Thyroid gland (tissue), 4 donors: Measurements from ENCODE around the gene TMEM119. TPM values are rescaled to one million over a fixed set of nuclear protein-coding genes. Genes with fewer than 3 reads are reported as not detected.

ENCODE experiments used
- DNase-seq, 2 donors: peaks; one replicate each; pipeline ENCODE4 v3.0.0-alpha.2; 2019
- H3K27ac ChIP-seq, 3 donors: fragments of 200-600 bp; sonication (generic); 1 replicate in 2 of 3; 2 replicates in 1 of 3; pipeline ENCODE4 v1.5.1; 2016 to 2019; ENCODE audit warnings: mild to moderate bottlenecking in 1 of 3, moderate library complexity in 1 of 3
- H3K27me3 ChIP-seq: fragments of 200-600 bp; sonication (generic); one replicate; pipeline ENCODE4 v1.5.1; 2019
- H3K36me3 ChIP-seq, 2 donors: fragments of 200-600 bp; sonication (generic); one replicate each; pipeline ENCODE4 v1.5.1; 2016 to 2019
- H3K4me1 ChIP-seq, 2 donors: fragments of 200-600 bp; sonication (generic); one replicate each; pipeline ENCODE4 v1.5.1; 2017 to 2019
- H3K4me3 ChIP-seq, 3 donors: fragments of 200-600 bp; sonication (generic); replicated peaks in 1 of 3; 1 replicate in 2 of 3; 2 replicates in 1 of 3; pipeline ENCODE4 v1.5.1; 2016; ENCODE audit warnings: mild to moderate bottlenecking in 1 of 3
- H3K9me3 ChIP-seq: fragments of 200-600 bp; sonication (generic); one replicate; pipeline ENCODE4 v1.5.1; 2017
- CTCF ChIP-seq, 6 experiments: fragments of 200-600 bp in 3 of 6; fragments of 450-650 bp in 3 of 6; sonication (generic) in 3 of 6; IDR thresholded peaks; one replicate each; pipeline ENCODE4 v1.5.1; 2016 to 2019; ENCODE audit warnings: antibody characterized with exemption in 6 of 6, mild to moderate bottlenecking in 2 of 6, inconsistent platforms in 1 of 6, moderate library complexity in 1 of 6
- POLR2A ChIP-seq, 2 donors: fragments of 450-650 bp; IDR thresholded peaks; one replicate each; pipeline ENCODE4 v1.6.1; 2017; ENCODE audit warnings: antibody characterized with exemption in 2 of 2, mild to moderate bottlenecking in 2 of 2, moderate library complexity in 1 of 2
- WGBS, 2 donors: methylation state at CpG; one replicate each; pipeline ENCODE4 v1.1.5; 2017; 5-methylcytosine and 5-hydroxymethylcytosine counted together
- intact Hi-C: fragments of 100-400 bp; cut with DNase I; formaldehyde crosslinking; loops from one replicate; pipeline ENCODE4 v1.15.1; 2023
- total RNA-seq, 4 donors: library from RNA; depleted of rRNA; stranded (reverse); fragments of >200 nt; gene quantifications; one replicate each; pipeline ENCODE4 v1.2.3, GENCODE V29; 2016

Gene TMEM119
- total RNA-seq, 4 donors from 2014 or later = 6.9 to 21.6 (median 15.3) TPM

- H3K27ac ChIP-seq = peak overlapping the region; percentile 67 to 88 (median 84)
- DNase-seq = peak; percentile 89 to 91
- intact Hi-C loops = loop anchor here (10.0 kb wide), 1 partner anchor 311 kb away; no protein-coding TSS in a partner anchor
- no peaks in the 10 kb centered on the region for H3K9me3 ChIP-seq
- H3K27me3 ChIP-seq = no peaks in the 10 kb centered on the region
- TF ChIP-seq POLR2A (IDR thresholded peaks at IDR 0.05) (peak in 1 of 2 donors; percentile 7), CTCF (IDR thresholded peaks at IDR 0.05) (no peak)
- H3K4me3 ChIP-seq = no peak overlapping the region
- H3K36me3 ChIP-seq = no peaks in the 10 kb centered on the region
- WGBS, 2 donors = 31 to 40% methylated on average over 18 of the region's 18 CpGs
- H3K4me1 ChIP-seq = peaks cover 23 to 42% of the 10 kb centered on the region in 2 donors
Observed at GRCh38 chr12:108643941-108644810, 46.3 kb upstream of the TMEM119 start.

GRCh38 chr12:108642899-108643654 lies 45.2 kb upstream of the TMEM119 start:
- no peaks in the 10 kb centered on the region for H3K27me3 ChIP-seq
- DNase-seq = no peak
- peaks cover 23 to 50% of the 10 kb centered on the region in 2 donors for H3K4me1 ChIP-seq
- H3K36me3 ChIP-seq = no peaks in the 10 kb centered on the region
- no peak overlapping the region for H3K4me3 ChIP-seq
- 92 to 100% methylated on average over 1 of the region's 1 CpG for WGBS, 2 donors
- intact Hi-C loops = loop anchor here (10.0 kb wide), 1 partner anchor 312 kb away; no protein-coding TSS in a partner anchor
- peak overlapping the region; percentile 67 to 88 (median 84) for H3K27ac ChIP-seq
- TF ChIP-seq CTCF (IDR thresholded peaks at IDR 0.05) = no peak
- TF ChIP-seq POLR2A (IDR thresholded peaks at IDR 0.05) = no peak
- H3K9me3 ChIP-seq = no peaks in the 10 kb centered on the region

GRCh38 chr12:108642269-108642870 lies 44.5 kb upstream of the TMEM119 start:
- peaks cover 23 to 57% of the 10 kb centered on the region in 2 donors for H3K4me1 ChIP-seq
- no peaks in the 10 kb centered on the region for H3K9me3 ChIP-seq
- 81 to 83% methylated on average over 16 of the region's 16 CpGs for WGBS, 2 donors
- H3K4me3 ChIP-seq = no peak overlapping the region
- peak overlapping the region in 2 of 3 donors; percentile 15 to 42 for H3K27ac ChIP-seq
- no peaks in the 10 kb centered on the region for H3K36me3 ChIP-seq
- no peaks in the 10 kb centered on the region for H3K27me3 ChIP-seq
- no peak for TF ChIP-seq POLR2A (IDR thresholded peaks at IDR 0.05)
- no peak for TF ChIP-seq CTCF (IDR thresholded peaks at IDR 0.05)
- intact Hi-C loops = loop anchor here (10.0 kb wide), 1 partner anchor 312 kb away; no protein-coding TSS in a partner anchor
- DNase-seq = no peak

GRCh38 chr12:108641446-108642268 lies 43.8 kb upstream of the TMEM119 start:
- peaks cover 23 to 57% of the 10 kb centered on the region in 2 donors for H3K4me1 ChIP-seq
- no peaks in the 10 kb centered on the region for H3K9me3 ChIP-seq
- intact Hi-C loops = loop anchor here (10.0 kb wide), 1 partner anchor 313 kb away; no protein-coding TSS in a partner anchor
- H3K27me3 ChIP-seq = no peaks in the 10 kb centered on the region
- no peak overlapping the region for H3K4me3 ChIP-seq
- 33 to 35% methylated on average over 8 to 9 of the region's 9 CpGs for WGBS, 2 donors
- H3K27ac ChIP-seq = peak overlapping the region; percentile 15 to 42 (median 21)
- TF ChIP-seq CTCF (IDR thresholded peaks at IDR 0.05) (no peak), POLR2A (IDR thresholded peaks at IDR 0.05) (no peak)
- no peak for DNase-seq
- H3K36me3 ChIP-seq = no peaks in the 10 kb centered on the region
